HG03025 (cell line): Measurements from ENCODE around the gene ALDH7A1.
"Not testable (repeated sequence)": the region's sequence is repeated elsewhere in the genome, so short reads cannot be mapped to it uniquely, and the experiment has no call there.

ENCODE experiments used
- ATAC-seq: cut with Tn5 transposase; IDR thresholded peaks from one replicate; pipeline ENCODE4 v1.9.1; 2021; ENCODE audit warnings: mild to moderate bottlenecking, moderate library complexity; ENCODE audit not compliant: unreplicated experiment, low FRiP score

The ALDH7A1 gene

GRCh38 chr5:126594748-126595485, at the start of gene ALDH7A1:
ALDH7A1 (minus strand) TSS chr5:126595219; CDS start chr5:126595198, 21 bp downstream.
- ATAC-seq = peak; percentile 65

DNA sequence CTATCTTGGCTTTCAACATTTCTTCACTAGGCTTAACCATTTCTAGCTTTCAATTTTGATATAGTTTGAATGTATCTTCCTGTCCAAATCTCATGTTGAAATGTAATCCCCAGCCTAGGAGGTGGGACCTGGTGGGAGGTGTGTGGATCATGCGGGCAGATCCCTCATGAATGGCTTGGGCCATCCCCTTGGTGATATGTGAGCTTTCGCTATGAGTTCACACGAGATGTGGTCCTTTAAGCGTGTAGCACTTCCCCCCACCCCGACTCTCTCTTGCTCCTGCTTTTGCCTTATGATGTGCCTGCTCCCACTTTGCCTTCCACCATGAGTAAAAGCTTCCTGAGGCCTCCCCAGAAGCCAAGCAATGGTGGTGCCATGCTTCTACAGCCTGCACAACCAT, 46.4 kb upstream of the ALDH7A1 start:
- ATAC-seq = peak; percentile 87

GRCh38 chr5:126640866-126641265, 45.8 kb upstream of the ALDH7A1 start:
- ATAC-seq = no peak

- no peak for ATAC-seq
Measured at GRCh38 chr5:126636956-126637355, 41.9 kb upstream of the ALDH7A1 start.

GRCh38 chr5:126635585-126635984, 40.6 kb upstream of the ALDH7A1 start:
- ATAC-seq = no peak

GRCh38 chr5:126633552-126633951, 38.5 kb upstream of the ALDH7A1 start:
- no peak for ATAC-seq

- no peak for ATAC-seq
Measured at GRCh38 chr5:126631920-126632319, 36.9 kb upstream of the ALDH7A1 start.

DNA sequence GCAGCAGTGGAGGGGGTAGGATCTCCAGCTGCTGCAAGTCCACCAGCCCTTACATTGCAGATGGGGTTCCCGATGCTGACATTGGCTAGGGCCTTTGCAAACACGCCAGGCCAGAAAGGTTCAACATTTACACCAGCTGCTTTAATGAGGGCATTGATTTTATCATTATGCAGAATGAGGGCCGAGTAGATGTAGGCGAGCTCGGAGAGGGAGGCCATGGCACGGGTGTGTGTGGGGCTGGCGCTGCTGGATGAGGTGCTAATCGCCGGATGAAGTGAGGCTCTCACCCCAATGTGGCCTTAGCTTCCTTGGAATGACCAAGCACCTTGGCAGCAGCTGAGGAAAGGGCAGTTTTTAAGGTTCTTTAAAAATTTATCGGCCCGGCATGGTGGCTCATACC, 33.1 kb upstream of the ALDH7A1 start:
- ATAC-seq = no peak

DNA sequence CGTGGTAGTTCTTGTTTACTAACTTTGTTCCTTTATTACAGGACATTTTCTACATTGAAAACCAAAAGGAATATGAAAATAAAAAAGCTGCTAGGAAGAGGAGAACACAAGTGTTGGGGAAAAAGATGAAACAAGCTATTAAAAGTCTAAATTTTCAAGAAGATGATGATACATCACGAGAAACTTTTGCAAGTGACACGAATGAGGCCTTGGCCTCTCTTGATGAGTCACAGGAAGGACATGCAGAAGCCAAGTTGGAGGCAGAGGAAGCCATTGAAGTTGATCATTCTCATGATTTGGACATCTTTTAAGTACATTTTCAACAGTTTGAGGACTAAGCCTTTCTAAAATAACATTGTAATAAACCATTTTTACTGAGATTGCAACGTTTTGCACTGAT, 29.5 kb upstream of the ALDH7A1 start:
- ATAC-seq = no peak

DNA sequence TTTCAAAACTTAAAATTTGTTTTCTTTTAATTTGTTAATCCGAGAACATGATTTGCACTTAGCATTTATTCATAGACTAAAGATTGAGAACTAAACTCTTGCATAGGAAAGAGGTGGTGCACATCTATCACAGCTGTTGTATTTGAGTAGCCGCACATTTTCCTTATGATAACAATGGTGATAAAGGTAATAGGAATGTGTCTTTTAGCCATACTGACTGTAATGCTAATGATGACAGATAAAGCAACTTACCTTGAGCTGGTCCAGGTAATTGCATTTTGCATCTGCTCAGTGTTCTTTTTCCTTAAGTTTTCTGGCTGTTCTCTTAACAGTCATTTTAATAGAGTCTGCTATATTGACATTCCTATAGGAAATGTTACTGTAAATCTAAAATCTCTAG, 24.8 kb upstream of the ALDH7A1 start:
- no peak for ATAC-seq

DNA sequence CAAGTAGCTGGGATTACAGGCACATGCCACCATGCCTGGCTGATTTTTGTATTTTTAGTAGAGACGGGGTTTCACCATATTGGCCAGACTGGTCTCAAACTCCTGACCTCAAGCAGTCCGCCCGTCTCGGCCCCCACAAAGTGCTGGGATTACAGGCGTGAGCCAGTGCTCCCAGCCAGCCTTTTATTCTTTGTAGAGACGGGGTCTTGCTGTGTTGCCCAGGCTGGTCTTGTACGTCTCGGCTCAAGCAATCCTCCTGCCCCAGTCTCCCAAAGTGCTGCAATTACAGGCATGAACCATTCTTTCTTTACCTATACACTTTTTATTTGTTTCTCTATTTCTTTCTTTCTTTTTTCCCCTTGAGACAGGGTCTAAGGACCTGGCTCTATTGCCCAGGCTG, 22.6 kb upstream of the ALDH7A1 start:
- ATAC-seq = not testable (repeated sequence)

DNA sequence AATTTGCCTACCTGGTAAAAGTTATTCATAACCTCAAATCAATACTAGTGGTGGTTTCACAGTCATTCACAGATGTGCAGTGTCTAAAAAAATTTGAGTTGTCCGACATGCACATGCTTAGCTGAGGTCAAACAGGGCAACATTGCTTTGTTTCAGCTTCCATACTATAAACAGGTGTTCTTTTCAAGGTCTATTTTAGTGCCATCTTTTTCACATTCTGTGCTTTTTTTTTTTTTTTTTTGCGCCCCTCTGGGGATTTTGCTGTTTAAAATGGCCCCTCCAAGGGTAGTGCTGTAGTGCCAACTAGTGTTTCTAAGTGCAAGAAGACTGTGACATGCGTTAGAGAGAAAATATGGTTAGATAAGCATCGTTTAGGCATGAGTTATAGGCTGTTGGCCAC, 20.3 kb upstream of the ALDH7A1 start:
- peak; percentile 95 for ATAC-seq

- ATAC-seq = no peak
Measured at GRCh38 chr5:126613941-126614592, 19.0 kb upstream of the ALDH7A1 start.

GRCh38 chr5:126610616-126611015, 15.6 kb upstream of the ALDH7A1 start:
- no peak for ATAC-seq

GRCh38 chr5:126610160-126610559, 15.1 kb upstream of the ALDH7A1 start:
- ATAC-seq = no peak

DNA sequence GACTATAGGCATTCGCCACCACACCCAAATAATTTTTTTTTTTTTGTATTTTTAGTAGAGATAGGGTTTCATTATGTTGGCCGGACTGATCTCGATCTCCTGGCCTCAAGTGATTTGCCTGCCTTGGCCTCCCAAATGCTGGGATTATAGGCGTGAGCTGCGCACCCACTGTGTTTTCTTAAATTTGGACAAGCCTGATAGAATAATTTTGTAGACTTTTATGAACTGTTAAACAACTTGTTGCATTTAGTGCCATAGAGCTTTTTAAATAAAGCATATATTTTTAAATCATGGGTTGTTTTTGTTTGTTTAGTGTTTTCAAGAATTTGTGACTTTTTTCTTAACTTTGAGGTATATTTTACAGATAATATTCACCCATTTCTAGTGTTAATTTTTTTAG, 10.5 kb upstream of the ALDH7A1 start:
- no peak for ATAC-seq

- ATAC-seq = no peak
Measured at GRCh38 chr5:126603402-126603991, 8.5 kb upstream of the ALDH7A1 start.

GRCh38 chr5:126600631-126601511, 5.9 kb upstream of the ALDH7A1 start, which contains the start of gene PHAX:
PHAX (plus strand) TSS chr5:126600947; CDS start chr5:126600963, 16 bp downstream.
- peak; percentile 97 for ATAC-seq

DNA sequence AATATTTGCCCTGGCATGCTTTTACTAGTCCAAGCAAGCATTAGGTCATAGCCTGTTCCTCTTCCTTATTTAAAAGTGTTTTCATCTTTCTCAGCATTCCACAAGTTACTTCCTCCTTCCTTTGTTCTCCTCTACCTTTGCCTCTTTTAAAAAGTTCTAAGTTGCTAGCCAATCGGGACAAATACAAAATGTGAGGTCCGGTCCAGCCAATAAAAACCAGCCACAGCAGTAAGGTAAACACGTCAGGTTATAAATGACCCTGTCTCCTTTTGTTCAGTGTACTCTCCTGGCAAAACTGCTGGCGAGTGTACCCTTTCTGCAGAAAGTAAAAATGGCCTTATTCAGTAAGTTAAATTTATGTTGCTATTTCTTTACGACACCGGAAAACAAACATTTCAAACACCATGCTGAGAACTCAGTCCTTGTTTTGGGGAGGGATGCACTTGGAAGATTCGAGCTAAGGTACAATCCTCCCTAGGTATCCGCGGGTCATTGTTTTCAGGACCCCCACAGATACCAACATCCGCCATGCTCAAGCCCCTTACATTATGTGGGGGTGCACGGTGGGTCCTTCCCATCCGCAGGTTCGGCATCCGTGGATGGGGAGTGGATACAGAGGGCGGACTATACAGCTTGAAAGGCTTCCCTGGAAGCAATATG, 5.1 kb upstream of the ALDH7A1 start:
- ATAC-seq = not testable (repeated sequence)

DNA sequence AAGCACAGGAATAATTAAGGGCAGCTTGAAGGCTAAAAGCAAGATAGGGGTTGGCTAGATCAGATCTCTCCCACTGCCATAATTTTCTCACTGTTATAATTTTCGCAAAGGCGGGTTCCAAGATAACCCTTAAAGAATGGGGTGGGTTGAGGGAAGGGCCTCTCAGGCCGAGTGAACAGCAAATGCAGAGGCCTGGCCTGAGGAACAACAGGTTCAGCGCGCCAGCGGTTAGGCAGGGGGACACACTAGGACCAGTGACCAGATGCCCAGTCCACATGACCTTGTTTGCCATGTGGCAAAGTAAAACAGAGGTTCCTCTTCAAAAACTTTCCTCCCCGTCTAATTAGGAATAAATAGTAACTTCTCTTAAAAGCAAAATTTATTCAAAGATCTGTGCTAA, 4.5 kb upstream of the ALDH7A1 start:
- ATAC-seq = no peak
